Activated T-cell treated with anti-CD3 and anti-CD28 coated beads, Interleukin-2, amount 50 U/mL, for 4 hours (primary cell): ENCODE measurements around the gene PLAU. TPM values are rescaled to one million over a fixed set of nuclear protein-coding genes. Genes with fewer than 3 reads are reported as not detected.
"Not testable (repeated sequence)": the region's sequence is repeated elsewhere in the genome, so short reads cannot be mapped to it uniquely, and the experiment has no call there.

Experiments used
- ATAC-seq, 2 donors: fragments of 200-7000 bp; cut with Tn5 transposase; one replicate each; pipeline ENCODE4 v1.10.0; 2021
- DNase-seq: peaks from one replicate; pipeline ENCODE4 v3.0.0-alpha.2; 2020
- H3K27me3 Mint-ChIP-seq: one replicate; pipeline ENCODE4 v1.8.0; 2021; ENCODE audit warnings: low read depth, mixed read lengths
- H3K36me3 Mint-ChIP-seq: one replicate; pipeline ENCODE4 v1.8.0; 2022; ENCODE audit warnings: mixed read lengths; ENCODE audit not compliant: insufficient read depth
- H3K4me1 Mint-ChIP-seq: one replicate; pipeline ENCODE4 v1.8.0; 2021; ENCODE audit warnings: low read depth, mixed read lengths
- H3K4me3 Mint-ChIP-seq: one replicate; pipeline ENCODE4 v1.8.0; 2021; ENCODE audit warnings: mild to moderate bottlenecking, moderate library complexity, mixed read lengths
- H3K9me3 Mint-ChIP-seq: one replicate; pipeline ENCODE4 v1.8.0; 2021; ENCODE audit warnings: mixed read lengths
- total RNA-seq, 3 donors: library from RNA; stranded (reverse); gene quantifications; one replicate each; pipeline ENCODE4 v1.2.1, GENCODE V29; 2021

Gene PLAU
- total RNA-seq, 3 donors from 2014 or later: 0.82 to 1.1 (median 0.84) TPM

DNA sequence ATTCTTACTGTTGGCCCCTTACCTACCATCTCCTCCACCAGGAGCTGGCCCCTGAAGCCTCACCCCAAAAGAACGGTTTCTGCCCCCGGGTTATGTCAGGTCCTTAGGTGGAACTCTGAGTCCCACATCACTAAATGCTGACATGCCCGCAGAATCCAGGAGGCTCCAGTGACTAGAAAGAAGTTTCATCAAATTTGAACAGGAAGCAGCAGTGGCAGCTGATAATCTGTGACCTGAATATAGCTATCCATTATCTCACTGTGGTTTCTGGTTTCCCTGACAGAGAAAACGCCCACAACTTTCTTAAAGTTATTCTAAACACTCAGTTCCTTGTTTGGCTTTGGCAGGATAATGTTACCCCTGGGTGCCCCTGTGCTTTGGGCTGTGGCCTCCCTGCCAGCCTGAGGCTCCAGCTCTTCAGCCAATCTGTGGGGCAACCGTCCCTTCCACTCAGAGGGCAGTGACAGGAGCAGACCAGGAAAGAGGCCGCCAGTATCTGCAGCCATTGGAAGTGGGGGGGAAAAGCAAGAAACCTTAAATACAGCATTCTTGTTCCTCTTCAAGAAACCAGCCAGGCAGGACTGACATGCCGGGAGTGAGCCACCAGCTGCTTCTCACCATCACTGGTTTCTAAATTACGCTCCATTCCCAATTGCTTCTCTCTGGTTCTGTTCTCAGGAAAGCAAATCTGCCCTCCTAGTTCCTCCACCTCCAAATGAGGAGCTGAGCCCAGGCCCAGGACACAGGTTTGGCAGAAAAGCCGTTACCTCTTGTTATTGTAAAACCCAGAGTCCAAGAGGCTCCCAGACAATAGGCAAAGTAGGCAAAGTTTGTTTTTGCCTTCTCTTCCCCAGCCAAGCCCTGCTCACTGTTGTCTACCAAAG lies 45.8 kb downstream of the PLAU start:
- DNase-seq (peak; percentile 10), ATAC-seq (peak; percentile 86)
- no peaks in the 10 kb centered on the region for H3K27me3 Mint-ChIP-seq
- no peaks in the 10 kb centered on the region for H3K36me3 Mint-ChIP-seq
- H3K4me1 Mint-ChIP-seq: peaks cover 58% of the 10 kb centered on the region
- H3K9me3 Mint-ChIP-seq: no peaks in the 10 kb centered on the region
- peak overlapping the region; percentile 52 for H3K4me3 Mint-ChIP-seq

DNA sequence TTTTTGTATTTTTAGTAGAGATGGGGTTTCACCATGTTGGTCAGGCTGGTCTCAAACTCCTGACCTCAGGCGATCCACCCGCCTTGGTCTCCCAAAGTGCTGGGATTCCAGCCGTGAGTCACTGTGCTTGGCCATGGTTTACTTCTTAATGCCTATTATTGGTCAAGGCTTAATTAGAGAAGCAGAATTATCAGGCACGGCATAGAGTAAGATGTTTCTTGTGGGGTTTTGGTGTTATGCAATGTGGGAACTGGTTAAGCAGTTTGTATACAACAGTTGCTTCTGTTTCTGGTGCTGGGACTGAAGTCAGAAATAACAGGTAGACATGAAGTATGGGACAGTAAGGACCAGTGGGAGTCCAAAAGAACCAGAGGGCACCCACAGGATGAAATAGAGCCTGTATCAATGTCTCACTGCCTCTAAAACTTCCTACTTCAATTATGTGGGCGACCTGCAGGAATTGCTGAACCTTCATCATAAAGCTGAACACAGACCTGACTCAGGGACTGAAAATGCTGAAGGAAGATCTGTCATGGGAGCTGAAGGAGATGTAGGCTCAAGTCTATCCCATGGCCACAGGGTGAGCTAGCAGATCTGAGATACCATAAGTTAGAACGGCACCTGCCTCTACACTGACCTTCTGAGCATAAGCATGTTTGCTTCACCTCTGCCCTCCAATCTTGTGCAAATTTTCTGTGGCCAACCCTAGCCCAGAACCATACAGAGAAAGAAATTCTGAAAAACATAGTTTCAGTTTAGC lies 48.7 kb downstream of the PLAU start:
- Mint-ChIP-seq H3K27me3 (no peaks in the 10 kb centered on the region), H3K36me3 (no peaks in the 10 kb centered on the region), H3K4me3 (no peak overlapping the region), H3K4me1 (peaks cover 51% of the 10 kb centered on the region), H3K9me3 (no peaks in the 10 kb centered on the region)
- DNase-seq (no peak), ATAC-seq (no peak)

- no peak overlapping the region for H3K4me3 Mint-ChIP-seq
- no peak for DNase-seq
- peaks cover 29% of the 10 kb centered on the region for H3K4me1 Mint-ChIP-seq
- H3K36me3 Mint-ChIP-seq: no peaks in the 10 kb centered on the region
- ATAC-seq: no peak
- H3K9me3 Mint-ChIP-seq: no peaks in the 10 kb centered on the region
- H3K27me3 Mint-ChIP-seq: no peaks in the 10 kb centered on the region
Observed at GRCh38 chr10:73962386-73962785, 51.5 kb downstream of the PLAU start.

- H3K36me3 Mint-ChIP-seq, ATAC-seq, H3K4me3 Mint-ChIP-seq, H3K9me3 Mint-ChIP-seq, DNase-seq, H3K27me3 Mint-ChIP-seq: not testable (repeated sequence)
- H3K4me1 Mint-ChIP-seq: peaks cover 29% of the 10 kb centered on the region
Observed at GRCh38 chr10:73963533-73963932, 52.6 kb downstream of the PLAU start.

DNA sequence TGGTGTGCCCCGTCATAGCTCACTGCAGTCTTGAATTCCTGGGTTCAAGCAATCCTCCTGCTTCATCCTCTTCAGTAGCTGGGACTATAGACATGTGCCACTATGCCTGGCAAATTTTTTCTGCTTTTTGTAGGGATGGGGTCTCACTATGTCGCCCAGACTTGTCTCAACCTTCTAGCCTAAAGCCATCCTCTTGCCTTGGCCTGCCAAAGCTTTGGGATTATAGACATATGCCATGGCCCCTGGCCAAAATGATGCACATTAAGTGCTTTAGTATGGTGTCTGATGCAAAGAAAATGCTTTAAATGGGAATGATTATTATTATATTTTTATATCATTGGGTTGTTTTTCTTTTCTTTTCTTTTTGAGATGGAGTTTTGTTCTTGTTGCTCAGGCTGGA lies 53.8 kb downstream of the PLAU start:
- ATAC-seq (no peak), DNase-seq (no peak)
- no peaks in the 10 kb centered on the region for H3K36me3 Mint-ChIP-seq
- no peak overlapping the region for H3K4me3 Mint-ChIP-seq
- no peaks in the 10 kb centered on the region for H3K9me3 Mint-ChIP-seq
- H3K27me3 Mint-ChIP-seq: no peaks in the 10 kb centered on the region
- H3K4me1 Mint-ChIP-seq: peaks cover 17% of the 10 kb centered on the region

GRCh38 chr10:73965267-73965889 lies 54.4 kb downstream of the PLAU start:
- ATAC-seq, H3K4me3 Mint-ChIP-seq, H3K27me3 Mint-ChIP-seq, DNase-seq, H3K9me3 Mint-ChIP-seq, H3K36me3 Mint-ChIP-seq: not testable (repeated sequence)
- peaks cover 12% of the 10 kb centered on the region for H3K4me1 Mint-ChIP-seq

DNA sequence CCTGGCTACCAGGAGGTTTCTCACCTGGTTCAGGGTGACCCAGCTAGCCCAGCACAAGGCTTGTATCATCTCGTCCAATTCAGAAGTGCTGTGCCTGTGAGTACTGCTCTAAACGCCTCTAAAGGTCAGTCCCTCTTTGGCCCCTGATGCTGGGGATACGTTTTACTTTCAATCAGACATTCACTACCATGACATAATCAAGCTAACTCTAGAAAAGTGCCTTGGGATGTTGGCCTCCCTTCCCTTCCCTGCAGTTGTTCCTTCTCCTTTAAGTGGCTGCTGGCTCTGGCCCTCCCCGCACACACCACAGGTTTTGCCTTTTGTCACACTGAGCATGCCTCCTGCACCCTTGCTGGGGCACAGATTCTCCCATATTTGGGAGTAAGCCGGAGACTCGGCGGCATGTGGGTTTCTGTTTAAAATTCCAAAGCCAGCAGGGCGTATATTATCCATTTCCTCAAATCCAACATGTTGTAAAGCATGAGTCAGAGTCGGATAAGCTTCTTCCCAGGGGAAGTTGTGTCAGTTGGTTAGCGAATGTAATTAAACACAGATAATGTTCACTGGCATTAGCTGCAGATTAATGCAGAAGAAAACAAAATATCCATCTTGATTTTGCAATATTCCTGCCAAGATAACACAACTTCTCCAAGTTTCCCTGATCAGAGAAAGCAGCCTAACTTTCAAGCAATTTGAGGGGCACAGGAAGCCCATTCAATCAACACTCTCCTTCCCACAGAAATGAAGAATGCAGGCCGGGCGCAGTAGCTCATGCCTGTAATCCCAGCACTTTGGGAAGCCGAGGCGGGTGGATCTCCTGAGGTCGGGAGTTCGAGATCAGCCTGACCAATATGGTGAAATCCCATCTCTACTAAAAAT lies 55.2 kb downstream of the PLAU start:
- peaks cover 9% of the 10 kb centered on the region for H3K4me1 Mint-ChIP-seq
- H3K4me3 Mint-ChIP-seq: no peak overlapping the region
- DNase-seq (no peak), ATAC-seq (no peak)
- H3K27me3 Mint-ChIP-seq: no peaks in the 10 kb centered on the region
- no peaks in the 10 kb centered on the region for H3K9me3 Mint-ChIP-seq
- no peaks in the 10 kb centered on the region for H3K36me3 Mint-ChIP-seq

GRCh38 chr10:73967022-73967429 lies 56.1 kb downstream of the PLAU start:
- Mint-ChIP-seq H3K4me3 (no peak overlapping the region), H3K4me1 (peaks cover 8% of the 10 kb centered on the region), H3K36me3 (no peaks in the 10 kb centered on the region), H3K27me3 (no peaks in the 10 kb centered on the region), H3K9me3 (no peaks in the 10 kb centered on the region)
- ATAC-seq: no peak
- DNase-seq: no peak

Other genes starting within 250 kb of the PLAU start
- gene AGAP5, start 213.0 kb upstream of the PLAU start, total RNA-seq: 1 to 10 TPM; 4.2 to 8.2 (median 5.6) TPM
- gene SEC24C, start 166.8 kb upstream of the PLAU start, total RNA-seq: 100 to 1,000 TPM; 101 to 109 (median 107) TPM
- 10 to 100 TPM; 34.7 to 35.9 (median 35.9) TPM for gene CHCHD1, start 129.1 kb upstream of the PLAU start, total RNA-seq
- gene ZSWIM8, start 125.5 kb upstream of the PLAU start, total RNA-seq: 10 to 100 TPM; 31.3 to 41.2 (median 40.5) TPM
- gene NDST2, start 99.5 kb upstream of the PLAU start, total RNA-seq: 10 to 100 TPM; 51.1 to 67.1 (median 58.7) TPM
- 10 to 100 TPM; 14.5 to 20.7 (median 16.6) TPM for gene CAMK2G, start 36.6 kb upstream of the PLAU start, total RNA-seq
- gene VCL, start 87.0 kb downstream of the PLAU start, total RNA-seq: 10 to 100 TPM; 12.4 to 16.3 (median 14.7) TPM
- 10 to 100 TPM; 49.8 to 56.7 (median 52.5) TPM for gene AP3M1, start 239.7 kb downstream of the PLAU start, total RNA-seq
- 10 to 100 TPM; 49.7 to 56.8 (median 56.2) TPM for gene ADK, start 240.1 kb downstream of the PLAU start, total RNA-seq